Middle frontal gyrus (tissue), 1 donor: ENCODE data around the gene C10orf90.

Experiments used
- DNase-seq: peaks from one replicate; pipeline ENCODE4 v3.0.0-alpha.2; 2015; ENCODE audit warnings: low spot score; ENCODE audit errors: extremely low spot score

The C10orf90 gene

GRCh38 chr10:126504063-126504760 is 166.3 kb downstream of the C10orf90 start:
- DNase-seq = peak; percentile 23

- DNase-seq = no peak
These were observed 167.0 kb downstream of the C10orf90 start for GRCh38 chr10:126503392-126504062.

GRCh38 chr10:126502441-126502840 is 168.1 kb downstream of the C10orf90 start:
- DNase-seq = no peak

- no peak for DNase-seq
These were observed 168.7 kb downstream of the C10orf90 start for GRCh38 chr10:126501828-126502227.

GRCh38 chr10:126500866-126501265 is 169.6 kb downstream of the C10orf90 start:
- no peak for DNase-seq

GRCh38 chr10:126500185-126500584 is 170.3 kb downstream of the C10orf90 start:
- no peak for DNase-seq

- DNase-seq = no peak
These were observed 170.7 kb downstream of the C10orf90 start for GRCh38 chr10:126499744-126500143.

- DNase-seq = no peak
These were observed 172.8 kb downstream of the C10orf90 start for GRCh38 chr10:126497672-126498071.

- no peak for DNase-seq
These were observed 173.5 kb downstream of the C10orf90 start for GRCh38 chr10:126496771-126497545.

- DNase-seq = no peak
These were observed 179.0 kb downstream of the C10orf90 start for GRCh38 chr10:126491476-126491875.

- DNase-seq = no peak
These were observed 189.3 kb downstream of the C10orf90 start for GRCh38 chr10:126481181-126481580.

- no peak for DNase-seq
These were observed 189.8 kb downstream of the C10orf90 start for GRCh38 chr10:126480648-126481047.

GRCh38 chr10:126479280-126479895 is 191.1 kb downstream of the C10orf90 start:
- no peak for DNase-seq

- DNase-seq = no peak
These were observed 191.9 kb downstream of the C10orf90 start for GRCh38 chr10:126478546-126478945.

- DNase-seq = no peak
These were observed 194.2 kb downstream of the C10orf90 start for GRCh38 chr10:126476246-126476645.

- DNase-seq = no peak
These were observed 195.3 kb downstream of the C10orf90 start for GRCh38 chr10:126475074-126475691.

- no peak for DNase-seq
These were observed 196.5 kb downstream of the C10orf90 start for GRCh38 chr10:126474031-126474430.

GRCh38 chr10:126470991-126471390 is 199.5 kb downstream of the C10orf90 start:
- no peak for DNase-seq

- no peak for DNase-seq
These were observed 200.8 kb downstream of the C10orf90 start for GRCh38 chr10:126469692-126470091.

GRCh38 chr10:126468876-126469643 is 201.4 kb downstream of the C10orf90 start:
- no peak for DNase-seq

GRCh38 chr10:126468467-126468866 is 202.0 kb downstream of the C10orf90 start:
- DNase-seq = no peak
